ENCODE measurements around the gene SLC66A1.

DNA sequence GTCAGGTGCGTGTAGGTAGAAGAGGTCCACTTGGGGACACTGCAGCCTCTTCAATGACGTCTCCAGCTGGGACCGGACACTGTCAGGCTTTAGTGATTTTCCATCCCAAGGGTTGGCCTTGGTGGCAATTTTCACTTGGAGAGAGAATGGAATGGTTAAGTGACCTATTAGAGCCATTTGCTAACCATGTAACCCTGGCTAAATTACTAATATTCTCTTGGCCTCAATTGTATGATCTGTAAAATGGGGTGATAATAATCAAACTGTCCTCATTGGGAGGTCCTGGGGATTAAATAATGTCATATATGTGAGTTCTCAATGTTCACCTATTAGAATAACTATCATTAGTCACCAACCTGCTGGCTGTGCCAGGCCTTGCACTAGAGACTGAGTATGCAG, 3.6 kb upstream of the SLC66A1 start:
- TF ChIP-seq CTCF (IDR thresholded peaks at IDR 0.05) (no peak), POLR2AphosphoS5 (IDR thresholded peaks at IDR 0.05) (no peak), POLR2A (IDR thresholded peaks at IDR 0.05) (no peak), EP300 (IDR thresholded peaks at IDR 0.05; ENCODE audit: low read depth) (no peak)
